GM19397 (cell line): ENCODE data around the gene TMEM14B.
"Not testable (repeated sequence)": the region's sequence is repeated elsewhere in the genome, so short reads cannot be mapped to it uniquely, and the experiment has no call there.

ENCODE experiments used
- ATAC-seq: cut with Tn5 transposase; IDR thresholded peaks from one replicate; pipeline ENCODE4 v1.9.1; 2021; ENCODE audit warnings: mild to moderate bottlenecking, moderate library complexity; ENCODE audit not compliant: unreplicated experiment

TMEM14B gene

GRCh38 chr6:10747251-10747972, at the start of gene TMEM14B:
TSS of gene TMEM14B (plus strand) at chr6:10747805. CDS start at chr6:10749246, 1,441 bp downstream.
- peak; percentile 96 for ATAC-seq

DNA sequence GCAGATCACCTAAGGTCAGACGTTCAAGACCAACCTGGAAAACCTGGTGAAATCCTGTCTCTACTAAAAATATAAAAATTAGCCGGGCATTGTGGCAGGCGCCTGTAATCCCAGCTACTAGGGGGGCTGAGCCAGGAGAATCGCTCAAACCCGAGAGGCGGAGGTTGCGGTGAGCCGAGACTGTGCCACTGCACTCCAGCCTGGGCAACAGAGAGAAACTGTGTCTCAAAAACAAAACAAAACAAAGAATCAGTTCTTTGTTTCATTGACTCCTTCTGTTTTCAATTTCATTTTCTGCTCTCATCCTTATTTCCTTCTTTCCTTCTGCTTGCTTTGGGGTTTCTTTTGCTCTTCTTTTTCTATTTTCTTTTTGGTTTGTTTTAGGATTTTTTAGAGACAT, 33.6 kb upstream of the TMEM14B start:
- no peak for ATAC-seq

GRCh38 chr6:10719296-10719963, 28.2 kb upstream of the TMEM14B start:
- no peak for ATAC-seq

GRCh38 chr6:10719964-10720264, 27.7 kb upstream of the TMEM14B start:
- no peak for ATAC-seq

DNA sequence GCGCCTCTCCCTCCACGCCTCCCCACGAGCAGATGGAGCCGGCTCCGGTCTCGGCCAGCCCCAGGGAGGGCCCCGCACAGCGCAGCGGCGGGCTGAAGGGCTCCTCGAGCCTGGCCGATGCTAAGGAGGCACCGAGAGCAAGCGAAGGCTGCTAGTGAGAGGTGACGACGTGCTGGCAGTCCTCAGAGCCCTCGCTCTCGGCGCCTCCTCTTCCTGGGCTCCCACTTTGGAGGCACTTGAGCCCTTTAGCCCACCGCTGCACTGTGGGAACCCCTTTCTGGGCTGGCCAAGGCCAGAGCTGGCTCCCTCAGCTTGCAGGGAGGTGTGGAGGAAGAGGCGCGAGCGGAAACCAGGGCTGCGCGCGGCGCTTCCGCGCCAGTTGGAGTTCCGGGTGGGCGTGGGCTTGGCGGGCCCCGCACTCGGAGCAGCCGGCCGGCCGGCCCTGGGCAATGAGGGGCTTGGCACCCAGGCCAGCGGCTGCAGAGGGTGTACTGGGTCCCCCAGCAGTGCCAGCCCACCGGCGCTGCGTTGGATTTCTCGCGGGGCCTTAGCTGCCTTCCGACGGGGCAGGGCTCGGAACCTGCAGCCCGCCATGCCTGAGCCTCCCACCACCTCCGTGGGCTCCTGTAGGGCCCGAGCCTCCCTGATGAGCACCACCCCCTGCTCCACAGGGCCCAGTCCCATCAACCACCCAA, 27.2 kb upstream of the TMEM14B start:
- ATAC-seq = no peak

- ATAC-seq = not testable (repeated sequence)
These were observed 26.4 kb upstream of the TMEM14B start for GRCh38 chr6:10720960-10721849.

DNA sequence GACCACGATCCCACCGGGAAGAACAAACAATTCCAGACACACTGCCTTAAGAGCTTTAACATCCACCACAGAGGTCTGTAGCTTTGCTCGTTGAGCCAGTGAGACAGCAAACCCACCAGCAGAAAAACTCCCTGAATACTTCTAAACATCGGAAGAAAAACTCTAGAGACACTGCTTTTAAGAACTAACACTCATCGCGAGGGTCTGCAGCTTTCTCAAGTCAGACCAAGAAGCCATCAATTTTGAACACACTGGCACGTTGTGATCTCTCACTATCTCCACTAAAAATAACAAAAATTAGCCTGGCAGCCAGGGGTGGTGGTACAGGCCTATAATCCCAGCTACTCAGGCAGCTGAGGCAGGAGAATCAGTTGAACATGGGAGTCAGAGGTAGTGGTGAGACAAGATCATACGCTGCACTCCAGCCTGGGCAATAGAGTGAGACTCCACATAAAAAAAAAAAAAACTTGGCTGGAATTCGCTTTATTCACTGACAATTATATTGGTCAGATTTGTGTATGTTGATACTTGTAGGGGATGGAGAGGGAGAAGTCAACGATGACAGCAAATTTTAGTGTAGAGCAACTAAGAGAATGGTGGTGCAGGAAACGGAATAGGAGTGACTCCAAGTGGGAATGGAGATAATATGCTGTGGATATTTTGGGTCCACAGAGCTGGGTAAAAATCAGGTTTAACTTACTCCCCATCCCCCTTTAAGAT, 25.6 kb upstream of the TMEM14B start:
- ATAC-seq = no peak

DNA sequence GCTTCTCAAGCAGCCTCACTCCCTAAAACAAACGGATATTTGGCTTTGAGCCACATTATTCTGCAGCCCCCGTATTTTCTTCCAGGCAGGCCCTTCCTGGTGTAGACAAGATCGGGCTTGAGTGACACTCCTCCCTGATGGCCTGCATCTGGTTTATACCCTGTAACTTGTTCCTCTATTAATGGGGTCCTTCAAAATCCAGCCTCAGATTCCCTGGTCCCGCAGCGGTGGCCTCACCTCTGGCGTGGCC, 25.1 kb upstream of the TMEM14B start:
- ATAC-seq = no peak

DNA sequence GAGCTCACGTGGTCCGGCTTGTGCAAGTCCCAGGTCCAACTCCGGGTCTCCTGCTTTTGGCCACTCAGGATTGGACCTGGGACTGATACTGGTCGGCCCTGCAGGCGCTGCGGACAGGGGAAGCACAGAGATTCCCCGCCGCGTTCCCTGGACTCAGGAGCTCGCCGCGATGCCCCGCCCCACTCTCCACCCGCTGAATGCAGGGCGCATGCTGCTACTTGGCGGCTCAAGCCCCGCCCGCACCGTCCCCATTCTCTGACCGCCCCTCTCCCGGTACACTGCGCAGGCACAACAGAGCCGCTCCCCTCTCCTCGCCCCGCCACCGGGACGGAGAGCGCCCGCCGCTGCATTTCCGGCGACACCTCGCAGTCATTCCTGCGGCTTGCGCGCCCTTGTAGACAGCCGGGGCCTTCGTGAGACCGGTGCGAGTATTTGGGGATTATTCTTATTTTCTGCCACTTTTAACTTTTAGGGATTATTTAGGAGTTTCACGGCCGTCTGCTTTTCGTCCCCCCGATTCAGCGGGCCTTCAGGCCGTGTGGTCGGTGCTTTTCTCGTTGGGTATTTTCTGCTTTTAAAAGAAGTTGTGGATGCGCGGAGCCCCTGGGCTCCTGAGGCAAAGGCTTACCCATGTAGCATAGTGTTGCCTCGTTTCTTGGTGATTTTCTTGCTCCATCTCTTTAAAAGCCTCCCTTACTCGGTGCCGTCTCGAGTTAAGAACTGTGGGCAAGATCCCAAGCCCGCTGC, 24.6 kb upstream of the TMEM14B start, which contains the start of gene TMEM14C:
TSS of gene TMEM14C (plus strand) at position 251 of the 747 bp plus-strand sequence. CDS start 1,544 bp downstream, outside the sequence.
- ATAC-seq = peak; percentile 98

DNA sequence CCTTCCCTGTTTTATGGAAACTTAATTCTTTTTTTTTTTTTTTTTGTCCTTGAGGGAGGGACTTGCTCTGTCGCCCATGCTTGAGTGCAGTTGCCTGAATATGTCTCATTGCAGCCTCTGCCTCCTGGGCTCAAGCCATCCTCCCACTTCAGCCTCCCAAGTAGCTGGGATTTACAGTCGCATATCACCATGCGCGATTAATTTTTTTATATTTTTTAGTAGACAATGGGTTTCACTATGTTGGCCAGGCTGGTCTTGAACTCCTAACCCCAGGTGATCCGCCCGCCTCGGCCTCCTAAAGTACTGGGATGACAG, 24.1 kb upstream of the TMEM14B start:
- ATAC-seq = no peak

- ATAC-seq = no peak
These were observed 22.6 kb upstream of the TMEM14B start for GRCh38 chr6:10725044-10725443.

- no peak for ATAC-seq
These were observed 21.9 kb upstream of the TMEM14B start for GRCh38 chr6:10725716-10726115.

DNA sequence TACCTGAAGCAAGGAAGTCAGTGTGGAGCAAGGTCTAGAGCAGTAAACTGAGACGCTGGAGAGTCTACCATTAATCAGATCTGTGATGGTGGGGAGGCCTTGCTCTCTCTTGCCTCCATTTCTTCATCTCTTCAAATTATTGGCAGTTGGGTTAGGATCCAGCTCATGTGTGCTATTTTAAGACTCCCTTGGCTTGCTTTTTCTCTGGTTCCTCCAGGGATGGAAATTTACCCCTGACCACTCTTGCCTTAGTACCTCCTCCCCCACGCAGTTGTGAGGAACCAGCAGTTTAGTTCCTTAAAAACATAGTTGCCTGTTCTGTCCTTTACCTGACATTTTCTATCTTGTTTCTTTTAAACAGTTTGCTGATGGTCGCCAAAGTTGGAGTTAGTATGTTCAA, 17.4 kb upstream of the TMEM14B start:
- ATAC-seq = no peak

- ATAC-seq = no peak
These were observed 14.4 kb upstream of the TMEM14B start for GRCh38 chr6:10733151-10733715.

DNA sequence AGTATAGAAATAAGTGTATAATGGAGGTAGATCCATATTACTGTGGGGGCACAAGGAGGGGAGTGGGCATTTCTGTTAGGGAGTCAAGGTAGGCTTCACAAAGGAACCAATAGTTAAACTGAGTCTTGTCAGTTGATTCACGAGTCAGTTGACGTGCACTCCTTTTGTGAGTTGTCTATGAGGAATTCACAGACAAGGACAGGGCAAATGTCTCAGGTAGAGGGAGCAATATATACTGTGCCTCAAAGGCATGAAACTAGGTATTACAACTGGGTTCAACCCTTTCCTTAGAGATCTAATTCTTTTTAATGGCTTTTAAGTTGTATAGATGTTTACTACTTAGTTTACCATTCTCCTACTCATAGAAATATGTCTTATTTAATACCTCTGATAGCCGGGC, 13.7 kb upstream of the TMEM14B start:
- ATAC-seq = no peak

GRCh38 chr6:10736731-10737130, 10.9 kb upstream of the TMEM14B start:
- ATAC-seq = no peak

DNA sequence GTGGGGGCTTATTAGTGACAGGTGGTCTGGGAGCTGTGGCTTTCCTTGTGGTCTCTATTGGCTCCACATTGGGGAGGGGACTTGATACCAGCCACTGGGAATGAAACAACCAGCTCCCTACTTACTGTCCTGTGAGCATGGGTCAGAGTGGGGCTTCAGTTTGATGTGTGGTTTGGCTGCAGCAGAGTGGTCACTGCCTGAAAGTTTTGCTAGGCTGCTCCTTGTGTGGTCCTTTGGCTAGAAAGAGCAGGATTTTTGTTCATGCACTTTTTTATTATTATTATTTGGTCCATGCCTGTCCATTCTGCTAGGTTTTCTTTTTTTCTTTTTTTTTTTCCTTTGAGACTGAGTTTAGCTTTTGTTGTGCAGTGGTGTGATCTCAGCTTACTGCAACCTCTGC, 7.5 kb upstream of the TMEM14B start:
- no peak for ATAC-seq

GRCh38 chr6:10741643-10742042, 6.0 kb upstream of the TMEM14B start:
- not testable (repeated sequence) for ATAC-seq

DNA sequence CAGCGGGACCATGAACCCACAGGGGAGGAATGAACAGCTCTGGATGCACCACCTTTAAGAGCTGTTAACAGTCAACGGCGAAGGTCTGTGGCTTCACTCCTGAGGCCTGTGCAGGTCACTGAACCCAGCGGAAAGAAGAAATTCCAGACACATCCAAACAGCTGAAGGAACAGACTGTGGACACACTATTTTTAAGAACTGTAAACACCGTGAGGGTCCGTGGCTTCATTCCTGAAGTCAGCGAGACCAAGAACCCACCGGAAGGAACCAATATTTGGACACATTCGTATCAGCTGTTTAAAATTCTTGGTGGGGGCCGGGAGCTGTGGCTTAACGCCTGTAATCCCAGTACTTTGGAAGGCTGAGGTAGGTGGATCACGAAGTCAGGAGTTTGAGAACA, 5.4 kb upstream of the TMEM14B start:
- ATAC-seq = no peak

DNA sequence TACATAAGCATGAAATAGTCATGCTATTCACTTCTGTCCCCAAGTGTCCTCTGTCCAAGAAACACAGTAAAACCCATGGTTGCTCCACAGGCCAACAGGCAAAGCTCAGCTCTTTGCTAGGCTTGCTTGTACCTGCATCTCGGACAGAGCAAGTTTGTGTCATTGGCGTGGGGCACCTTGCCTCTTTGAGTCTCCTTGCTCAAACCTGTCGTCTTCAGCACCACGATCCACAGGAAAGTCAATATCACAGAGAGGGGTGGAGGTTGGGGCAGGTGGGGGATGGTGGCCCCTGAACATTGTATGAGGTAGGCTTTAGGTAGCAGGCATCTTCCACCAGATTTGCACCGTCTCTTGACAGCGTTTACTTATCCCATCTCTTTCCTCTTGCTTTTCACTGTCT, 4.1 kb upstream of the TMEM14B start:
- ATAC-seq = no peak
